ENCODE data around the gene AIF1. TPM values are rescaled to one million over a fixed set of nuclear protein-coding genes. Genes with fewer than 3 reads are reported as not detected.

The AIF1 gene
- total RNA-seq, 4 donors from 2014 or later, result 30.9 to 177 (median 76.2) TPM

DNA sequence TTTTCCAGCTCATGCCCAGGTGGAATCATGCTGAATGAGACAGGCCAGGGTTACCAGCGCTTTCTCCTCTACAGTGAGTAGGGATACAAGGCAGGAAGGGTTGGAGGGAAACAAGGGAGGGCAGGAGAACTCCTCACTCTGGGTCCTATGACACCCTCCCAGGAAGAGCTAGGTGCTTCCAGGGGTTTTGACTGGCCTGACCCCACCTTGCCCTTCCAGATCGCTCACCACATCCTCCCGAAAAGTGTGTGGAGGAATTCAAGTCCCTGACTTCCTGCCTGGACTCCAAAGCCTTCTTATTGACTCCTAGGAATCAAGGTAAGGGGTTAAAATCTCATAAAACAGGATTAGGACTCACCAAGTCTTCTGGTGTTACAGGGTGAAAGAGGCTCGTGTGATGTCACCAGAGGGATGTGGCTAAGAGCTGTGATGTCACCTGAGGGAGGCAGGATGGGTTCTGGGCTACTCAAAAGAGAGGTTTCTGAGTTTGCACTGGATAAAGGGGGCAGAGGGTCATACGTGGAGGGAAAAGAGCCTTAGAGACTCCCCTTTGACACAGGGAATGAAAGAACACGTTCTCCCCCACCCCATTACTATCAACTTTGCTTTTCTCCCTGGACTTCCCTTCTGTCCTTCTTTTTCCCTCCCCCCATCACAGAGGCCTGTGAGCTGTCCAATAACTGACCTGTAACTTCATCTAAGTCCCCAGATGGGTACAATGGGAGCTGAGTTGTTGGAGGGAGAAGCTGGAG is 42.5 kb downstream of the AIF1 start:
- TF ChIP-seq, protein P1, sequence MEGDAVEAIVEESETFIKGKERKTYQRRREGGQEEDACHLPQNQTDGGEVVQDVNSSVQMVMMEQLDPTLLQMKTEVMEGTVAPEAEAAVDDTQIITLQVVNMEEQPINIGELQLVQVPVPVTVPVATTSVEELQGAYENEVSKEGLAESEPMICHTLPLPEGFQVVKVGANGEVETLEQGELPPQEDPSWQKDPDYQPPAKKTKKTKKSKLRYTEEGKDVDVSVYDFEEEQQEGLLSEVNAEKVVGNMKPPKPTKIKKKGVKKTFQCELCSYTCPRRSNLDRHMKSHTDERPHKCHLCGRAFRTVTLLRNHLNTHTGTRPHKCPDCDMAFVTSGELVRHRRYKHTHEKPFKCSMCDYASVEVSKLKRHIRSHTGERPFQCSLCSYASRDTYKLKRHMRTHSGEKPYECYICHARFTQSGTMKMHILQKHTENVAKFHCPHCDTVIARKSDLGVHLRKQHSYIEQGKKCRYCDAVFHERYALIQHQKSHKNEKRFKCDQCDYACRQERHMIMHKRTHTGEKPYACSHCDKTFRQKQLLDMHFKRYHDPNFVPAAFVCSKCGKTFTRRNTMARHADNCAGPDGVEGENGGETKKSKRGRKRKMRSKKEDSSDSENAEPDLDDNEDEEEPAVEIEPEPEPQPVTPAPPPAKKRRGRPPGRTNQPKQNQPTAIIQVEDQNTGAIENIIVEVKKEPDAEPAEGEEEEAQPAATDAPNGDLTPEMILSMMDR (IDR thresholded peaks at IDR 0.05; ENCODE audit: low read depth), result no peak

DNA sequence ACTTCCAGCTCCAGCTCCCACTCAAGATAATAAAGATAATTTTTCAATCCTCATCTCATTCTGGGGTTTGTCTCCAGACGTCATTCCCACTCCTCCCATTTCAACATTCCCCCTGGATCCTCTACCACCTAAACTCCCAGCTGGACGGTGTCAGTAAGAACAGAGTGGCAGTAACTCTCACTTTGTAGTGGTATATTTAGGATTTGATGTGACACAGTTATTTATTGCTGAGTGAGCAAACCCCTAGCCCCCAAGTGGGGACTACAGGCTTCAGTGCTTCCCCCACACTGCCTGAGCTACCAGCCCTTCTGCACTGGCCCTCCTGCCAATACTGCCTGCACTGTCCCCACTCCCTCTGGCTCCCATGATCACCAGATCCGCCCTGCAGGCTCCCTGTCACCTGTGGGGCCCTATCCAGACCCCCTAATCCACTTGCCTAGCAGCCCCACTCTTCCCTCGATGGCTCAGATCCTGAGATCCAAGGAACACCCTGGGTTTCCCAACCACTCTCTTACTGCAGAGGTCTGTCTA is 43.2 kb downstream of the AIF1 start:
- TF ChIP-seq, protein P1 (IDR thresholded peaks at IDR 0.05; ENCODE audit: low read depth), result no peak

DNA sequence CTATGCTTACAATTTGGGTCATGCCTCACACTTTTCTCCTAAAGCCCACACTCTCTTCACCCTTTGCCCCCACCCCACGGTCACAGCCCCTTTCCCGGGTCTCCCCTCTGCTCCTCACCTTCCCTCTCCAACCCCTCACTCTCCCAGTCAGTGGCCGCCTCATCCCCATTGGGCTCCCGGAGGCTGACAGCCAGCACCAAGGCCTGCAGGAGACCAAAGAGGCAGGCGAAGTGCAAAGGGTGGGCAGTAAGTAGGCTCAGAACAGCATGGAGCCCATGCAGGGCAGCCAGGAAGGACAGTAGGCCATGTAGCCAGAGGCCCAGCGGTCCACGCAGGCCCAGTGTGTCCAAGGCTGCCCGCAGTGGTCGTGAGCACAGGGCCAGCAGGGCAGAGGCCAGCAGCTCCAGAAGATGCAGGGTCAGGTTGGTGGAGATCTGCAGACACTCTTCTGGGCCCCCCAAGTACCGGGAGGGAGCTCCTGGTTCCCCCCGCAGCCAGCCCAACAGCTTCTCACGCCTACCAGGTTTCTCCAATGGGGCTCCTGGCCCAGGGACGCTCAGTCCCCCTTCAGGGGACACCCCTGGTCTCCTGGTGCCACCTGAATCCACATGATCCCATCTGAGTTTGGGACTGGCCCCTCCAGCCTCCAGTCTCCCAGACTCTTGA is 44.1 kb downstream of the AIF1 start:
- TF ChIP-seq, protein P1 (IDR thresholded peaks at IDR 0.05; ENCODE audit: low read depth), result no peak

DNA sequence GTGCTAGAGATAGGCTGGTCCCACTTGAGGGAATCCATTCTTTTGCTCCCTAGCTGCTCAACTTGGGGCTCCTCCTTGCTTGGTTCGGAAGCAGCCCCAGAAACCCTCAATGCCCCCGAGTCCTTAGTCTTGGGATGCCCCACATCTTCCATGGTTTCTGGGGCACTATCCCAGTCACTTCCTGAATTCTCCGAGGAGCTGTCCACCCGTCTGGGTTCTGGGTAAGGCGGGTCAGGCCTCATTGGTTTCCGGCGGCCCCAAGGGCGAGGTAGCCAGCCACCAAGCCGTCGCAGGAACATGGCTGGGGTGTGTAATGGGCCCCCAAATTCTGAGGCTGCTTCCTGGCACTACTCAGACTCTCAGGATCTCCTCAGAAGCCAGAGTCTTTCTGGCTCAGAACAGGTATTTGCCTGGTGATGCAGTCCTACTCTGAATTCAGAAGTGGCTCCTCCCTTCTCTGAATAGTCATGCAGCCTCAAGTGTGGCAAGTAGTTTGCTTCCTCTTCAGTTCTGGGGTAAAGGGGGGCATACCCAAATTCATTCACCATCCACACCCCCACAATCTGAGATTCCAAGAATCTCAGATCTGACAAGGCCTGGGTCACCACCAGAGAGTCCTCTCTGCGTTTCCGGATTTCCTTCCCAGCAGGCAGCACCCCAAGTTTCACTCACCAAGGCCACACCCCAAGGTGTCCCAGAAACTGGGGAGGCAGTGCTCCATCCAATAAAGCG is 44.8 kb downstream of the AIF1 start:
- TF ChIP-seq, protein P1 (IDR thresholded peaks at IDR 0.05; ENCODE audit: low read depth), result no peak

DNA sequence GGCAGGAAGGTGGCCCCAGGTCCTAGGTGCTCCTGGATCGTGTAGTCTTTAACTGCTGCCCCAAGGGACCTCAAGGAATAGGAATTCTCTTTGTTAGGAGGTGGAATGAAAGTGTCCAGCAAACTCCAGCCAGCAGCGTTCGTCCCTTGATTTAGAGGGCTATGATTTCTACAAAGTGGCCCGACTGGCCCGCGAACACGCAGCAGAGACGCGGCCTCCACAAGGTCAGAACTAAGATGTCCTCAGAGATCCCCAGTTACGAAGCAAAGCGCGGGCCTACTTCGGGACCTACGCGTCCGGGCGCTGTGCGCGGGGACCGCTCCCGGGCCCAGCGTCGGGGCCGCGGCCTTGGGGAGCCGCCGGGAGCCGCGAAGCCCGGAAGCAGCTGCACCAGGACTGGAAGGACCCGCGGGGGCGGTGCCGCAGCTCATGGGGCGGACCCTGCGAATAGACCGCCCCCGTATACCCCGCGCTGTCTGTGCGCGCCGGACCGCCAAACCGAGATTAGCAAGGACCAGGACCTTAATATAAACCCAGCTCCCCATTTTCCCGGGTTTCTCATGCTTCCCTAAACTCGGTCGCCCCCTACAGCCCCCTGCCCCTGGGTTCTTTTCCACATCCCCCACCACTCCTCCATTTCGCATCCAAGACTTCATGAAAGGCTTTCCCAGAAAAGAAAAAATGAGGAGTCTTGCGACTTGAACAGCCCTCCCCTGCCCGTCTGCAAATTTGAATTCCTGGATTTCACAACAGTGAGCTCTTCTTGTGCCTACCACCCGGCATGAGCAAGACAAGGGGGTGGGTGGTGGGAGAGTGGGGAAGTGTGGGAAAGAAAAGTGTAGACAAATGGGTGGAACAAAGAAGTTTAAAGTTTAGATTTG is 45.6 kb downstream of the AIF1 start, which contains the start of gene C6orf47:
C6orf47 (minus strand) TSS at position 398 of the 881 bp plus-strand sequence. CDS start 831 bp downstream, outside the sequence.
- TF ChIP-seq, protein P1 (IDR thresholded peaks at IDR 0.05; ENCODE audit: low read depth), result no peak

DNA sequence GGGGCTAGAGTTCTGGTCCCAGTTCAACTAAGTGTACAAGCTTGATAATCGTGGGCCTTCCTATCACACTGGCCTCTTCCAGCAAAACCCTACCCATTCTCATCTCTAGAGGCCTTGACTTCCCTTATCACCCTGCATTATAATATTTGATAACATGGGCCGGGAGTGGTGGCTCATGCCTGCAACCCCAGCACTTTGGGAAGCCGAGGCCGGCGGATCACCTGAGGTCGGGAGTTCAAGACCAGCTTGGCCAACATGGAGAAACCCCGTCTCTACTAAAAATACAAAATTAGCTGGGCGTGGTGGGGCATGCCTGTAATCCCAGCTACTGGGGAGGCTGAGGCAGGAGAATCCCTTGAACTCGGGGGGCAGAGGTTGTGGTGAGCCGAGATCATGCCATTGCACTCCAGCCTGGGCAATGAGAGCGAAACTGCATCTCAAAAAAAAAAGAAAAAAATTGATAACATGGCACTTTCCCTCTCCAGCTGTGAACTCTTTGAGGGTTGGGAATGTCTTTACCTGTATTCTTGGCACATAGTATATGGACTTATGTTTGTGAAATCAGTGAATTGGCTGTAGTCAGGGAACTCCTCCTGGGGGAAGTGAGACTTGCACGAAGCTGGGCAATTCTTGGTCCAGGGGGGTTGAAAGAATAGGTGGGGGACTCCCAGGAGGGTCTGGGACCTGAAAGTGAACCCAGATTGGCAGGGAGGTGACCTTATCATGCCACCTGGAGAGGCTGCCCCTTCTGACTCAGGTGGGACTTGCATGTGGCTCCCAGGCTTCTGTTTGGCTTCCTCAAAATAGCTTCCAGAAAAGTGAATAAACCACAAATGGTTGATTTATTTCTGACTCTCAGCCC is 46.5 kb downstream of the AIF1 start:
- TF ChIP-seq, protein P1 (IDR thresholded peaks at IDR 0.05; ENCODE audit: low read depth), result no peak

Measured in subcutaneous adipose tissue (tissue), 4 donors.